Chondrocyte (in vitro differentiated cells): Measurements from ENCODE around the gene STYK1. TPM values are rescaled to one million over a fixed set of nuclear protein-coding genes. Genes with fewer than 3 reads are reported as not detected.

Experiments used
- DNase-seq: peaks from one replicate; pipeline ENCODE4 v3.0.0; 2021; ENCODE audit warnings: mixed read lengths, low spot score
- H3K27ac Mint-ChIP-seq: one replicate; pipeline ENCODE4 v1.8.0; 2021; ENCODE audit warnings: mild to moderate bottlenecking, moderate library complexity, mixed read lengths; ENCODE audit not compliant: unreplicated experiment
- H3K27me3 Mint-ChIP-seq: 2 replicates; pipeline ENCODE4 v1.8.0; 2021; ENCODE audit warnings: low read depth, mixed read lengths
- H3K36me3 Mint-ChIP-seq: 2 replicates; pipeline ENCODE4 v1.8.0; 2021; ENCODE audit warnings: low read depth, mixed read lengths
- H3K4me1 Mint-ChIP-seq: 2 replicates; pipeline ENCODE4 v1.8.0; 2021; ENCODE audit warnings: low read depth, mild to moderate bottlenecking, mixed read lengths
- H3K4me3 Mint-ChIP-seq: one replicate; pipeline ENCODE4 v1.8.0; 2021; ENCODE audit warnings: mild to moderate bottlenecking, moderate library complexity, mixed read lengths; ENCODE audit not compliant: unreplicated experiment
- H3K9me3 Mint-ChIP-seq: 2 replicates; pipeline ENCODE4 v1.8.0; 2021; ENCODE audit warnings: low read depth, mixed read lengths
- CTCF ChIP-seq: fragments of 200-600 bp; sonication (generic); IDR thresholded peaks from 2 replicates; pipeline ENCODE4 v1.5.0; 2021; ENCODE audit warnings: antibody characterized with exemption, mild to moderate bottlenecking, moderate library complexity
- total RNA-seq: library from RNA; stranded (reverse); gene quantifications from 3 replicates; pipeline ENCODE4 v1.2.1, GENCODE V29; 2021

STYK1 gene
- total RNA-seq, 1 donor from 2014 or later = 0.12 TPM

GRCh38 chr12:10720974-10721650 lies 47.3 kb upstream of the STYK1 start:
- peaks cover 68% of the 10 kb centered on the region for H3K4me1 Mint-ChIP-seq
- H3K27me3 Mint-ChIP-seq = no peaks in the 10 kb centered on the region
- peak overlapping the region; percentile 97 for H3K4me3 Mint-ChIP-seq
- no peak for TF ChIP-seq CTCF
- no peaks in the 10 kb centered on the region for H3K9me3 Mint-ChIP-seq
- peak overlapping the region; percentile 99 for H3K27ac Mint-ChIP-seq
- no peaks in the 10 kb centered on the region for H3K36me3 Mint-ChIP-seq
- no peak for DNase-seq

- Mint-ChIP-seq H3K27ac (peak overlapping the region; percentile 96), H3K36me3 (peaks cover 7% of the 10 kb centered on the region), H3K4me3 (peak overlapping the region; percentile 1)
Measured at GRCh38 chr12:10719482-10719881, 45.6 kb upstream of the STYK1 start.

GRCh38 chr12:10718279-10718821 lies 44.5 kb upstream of the STYK1 start:
- no peaks in the 10 kb centered on the region for H3K27me3 Mint-ChIP-seq
- H3K4me3 Mint-ChIP-seq = peak overlapping the region; percentile 62
- peaks cover 11% of the 10 kb centered on the region for H3K36me3 Mint-ChIP-seq
- no peak for DNase-seq
- no peak for TF ChIP-seq CTCF
- H3K27ac Mint-ChIP-seq = peak overlapping the region; percentile 96
- peaks cover 64% of the 10 kb centered on the region for H3K4me1 Mint-ChIP-seq
- H3K9me3 Mint-ChIP-seq = no peaks in the 10 kb centered on the region

More at GRCh38 chr12:10719482-10719881, 45.6 kb upstream of the STYK1 start:
- no peak for TF ChIP-seq CTCF
- no peaks in the 10 kb centered on the region for H3K27me3 Mint-ChIP-seq
- DNase-seq = no peak
- H3K4me1 Mint-ChIP-seq = peaks cover 75% of the 10 kb centered on the region
- H3K9me3 Mint-ChIP-seq = no peaks in the 10 kb centered on the region

GRCh38 chr12:10717410-10717809 lies 43.6 kb upstream of the STYK1 start:
- peak overlapping the region; percentile 96 for H3K27ac Mint-ChIP-seq
- peak overlapping the region; percentile 49 for H3K4me3 Mint-ChIP-seq
- H3K27me3 Mint-ChIP-seq = no peaks in the 10 kb centered on the region
- H3K9me3 Mint-ChIP-seq = no peaks in the 10 kb centered on the region
- no peak for TF ChIP-seq CTCF
- DNase-seq = no peak
- peaks cover 20% of the 10 kb centered on the region for H3K36me3 Mint-ChIP-seq
- peaks cover 64% of the 10 kb centered on the region for H3K4me1 Mint-ChIP-seq

GRCh38 chr12:10716704-10717315 lies 43.0 kb upstream of the STYK1 start:
- Mint-ChIP-seq H3K27ac (peak overlapping the region; percentile 96), H3K27me3 (no peaks in the 10 kb centered on the region), H3K4me3 (peak overlapping the region; percentile 49), H3K4me1 (peaks cover 62% of the 10 kb centered on the region), H3K9me3 (no peaks in the 10 kb centered on the region), H3K36me3 (peaks cover 23% of the 10 kb centered on the region)
- peak; percentile 86 for DNase-seq
- no peak for TF ChIP-seq CTCF
